Left ventricle myocardium inferior (tissue), 1 donor: ENCODE measurements around the gene ABHD12. TPM values are rescaled to one million over a fixed set of nuclear protein-coding genes. Genes with fewer than 3 reads are reported as not detected.
A peak's percentile ranks its signal among the peaks of the same experiment; 100 is the strongest.

ENCODE experiments used
- DNase-seq: peaks from one replicate; pipeline ENCODE4 v3.0.0-alpha.2; 2020
- H3K27ac ChIP-seq: fragments of 200-600 bp; replicated peaks from 2 replicates; pipeline ENCODE4 v1.8.0; 2021
- H3K27me3 ChIP-seq: fragments of 200-600 bp; 2 replicates; pipeline ENCODE4 v1.8.0; 2021; ENCODE audit warnings: low read depth
- H3K36me3 ChIP-seq: fragments of 200-600 bp; 2 replicates; pipeline ENCODE4 v1.8.0; 2021
- H3K4me1 ChIP-seq: fragments of 200-600 bp; 2 replicates; pipeline ENCODE4 v1.8.0; 2021
- H3K4me3 ChIP-seq: fragments of 200-600 bp; 2 replicates; pipeline ENCODE4 v1.8.0; 2021; ENCODE audit warnings: mild to moderate bottlenecking, moderate library complexity
- H3K9me3 ChIP-seq: fragments of 200-600 bp; replicated peaks from 2 replicates; pipeline ENCODE4 v1.8.0; 2021
- intact Hi-C: fragments of 100-400 bp; cut with micrococcal nuclease; formaldehyde crosslinking; loops from one replicate; pipeline ENCODE4 v1.11.0; 2022
- total RNA-seq: library from RNA; stranded (reverse); fragmentation: NEBNext Ultra II Directional; extraction: Animal tissue kit (Norgen Biotek cat#: 25700); gene quantifications from one replicate; pipeline ENCODE4 v1.2.1, GENCODE V29; 2021
- TF ChIP-seq, protein P1 (sequence below): fragments of 200-600 bp; IDR thresholded peaks from 2 replicates; pipeline ENCODE4 v1.8.0; 2021; ENCODE audit warnings: antibody characterized with exemption, mild to moderate bottlenecking, borderline replicate concordance
- donor health status: DM: no; HTN: yes; CAD: no; lungs with severe emphysema.

The ABHD12 gene
- total RNA-seq, 1 donor from 2014 or later: 23.2 TPM

DNA sequence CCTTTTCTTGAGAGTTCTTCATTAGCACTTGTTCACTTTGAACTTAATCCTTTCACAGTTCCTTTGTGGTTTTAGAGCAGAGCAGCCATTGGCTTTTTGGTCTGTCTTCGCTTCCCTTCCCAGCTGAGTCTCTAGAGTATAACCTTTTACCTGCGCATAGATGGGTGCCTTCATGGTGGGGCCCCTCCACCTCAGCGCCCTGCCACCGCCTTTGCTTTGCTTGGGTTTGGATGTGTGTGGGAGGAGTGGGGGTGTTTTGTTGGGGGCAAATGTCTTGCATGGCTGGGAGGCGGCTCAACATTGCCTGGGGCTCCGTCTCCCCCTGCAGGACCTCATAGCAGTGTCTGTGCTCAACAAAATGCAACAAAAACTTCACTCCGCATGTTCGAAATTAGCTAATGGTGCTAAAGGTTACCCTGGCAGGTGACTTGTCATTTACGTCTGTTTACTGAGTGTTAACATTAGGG is 130.8 kb downstream of the ABHD12 start:
- peaks cover 52% of the 10 kb centered on the region for H3K4me1 ChIP-seq
- no peak for DNase-seq
- intact Hi-C loops: no loop called here
- no peak overlapping the region for H3K4me3 ChIP-seq
- no peak overlapping the region for H3K27ac ChIP-seq
- H3K36me3 ChIP-seq: peaks cover 47% of the 10 kb centered on the region
- no peaks in the 10 kb centered on the region for H3K27me3 ChIP-seq
- H3K9me3 ChIP-seq: no peaks in the 10 kb centered on the region
- TF ChIP-seq, protein P1, sequence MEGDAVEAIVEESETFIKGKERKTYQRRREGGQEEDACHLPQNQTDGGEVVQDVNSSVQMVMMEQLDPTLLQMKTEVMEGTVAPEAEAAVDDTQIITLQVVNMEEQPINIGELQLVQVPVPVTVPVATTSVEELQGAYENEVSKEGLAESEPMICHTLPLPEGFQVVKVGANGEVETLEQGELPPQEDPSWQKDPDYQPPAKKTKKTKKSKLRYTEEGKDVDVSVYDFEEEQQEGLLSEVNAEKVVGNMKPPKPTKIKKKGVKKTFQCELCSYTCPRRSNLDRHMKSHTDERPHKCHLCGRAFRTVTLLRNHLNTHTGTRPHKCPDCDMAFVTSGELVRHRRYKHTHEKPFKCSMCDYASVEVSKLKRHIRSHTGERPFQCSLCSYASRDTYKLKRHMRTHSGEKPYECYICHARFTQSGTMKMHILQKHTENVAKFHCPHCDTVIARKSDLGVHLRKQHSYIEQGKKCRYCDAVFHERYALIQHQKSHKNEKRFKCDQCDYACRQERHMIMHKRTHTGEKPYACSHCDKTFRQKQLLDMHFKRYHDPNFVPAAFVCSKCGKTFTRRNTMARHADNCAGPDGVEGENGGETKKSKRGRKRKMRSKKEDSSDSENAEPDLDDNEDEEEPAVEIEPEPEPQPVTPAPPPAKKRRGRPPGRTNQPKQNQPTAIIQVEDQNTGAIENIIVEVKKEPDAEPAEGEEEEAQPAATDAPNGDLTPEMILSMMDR: no peak

DNA sequence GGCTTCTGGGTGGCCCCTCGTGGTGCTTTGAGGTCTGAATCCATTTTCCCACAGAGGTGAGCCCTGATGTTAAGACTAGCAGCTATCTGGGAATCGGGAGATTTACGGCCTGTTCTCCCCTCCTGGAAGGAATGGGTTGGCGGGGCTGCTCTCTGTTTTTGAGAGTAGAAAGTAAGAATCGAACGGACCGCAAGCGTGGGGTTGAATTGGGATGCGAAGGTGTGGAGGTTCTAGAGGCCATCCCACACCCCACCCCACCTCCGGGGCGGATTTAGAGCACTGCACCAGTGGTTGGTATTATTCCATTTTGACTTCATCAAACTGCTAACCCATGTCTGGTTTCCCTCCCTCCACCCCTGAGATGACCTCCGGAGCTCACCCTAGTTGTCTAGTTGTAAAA is 131.3 kb downstream of the ABHD12 start:
- Histone ChIP-seq H3K27me3 (no peaks in the 10 kb centered on the region), H3K4me3 (no peak overlapping the region), H3K27ac (no peak overlapping the region), H3K9me3 (no peaks in the 10 kb centered on the region), H3K4me1 (peaks cover 55% of the 10 kb centered on the region), H3K36me3 (peaks cover 47% of the 10 kb centered on the region)
- TF ChIP-seq, protein P1: no peak
- DNase-seq: no peak
- intact Hi-C loops: no loop called here

DNA sequence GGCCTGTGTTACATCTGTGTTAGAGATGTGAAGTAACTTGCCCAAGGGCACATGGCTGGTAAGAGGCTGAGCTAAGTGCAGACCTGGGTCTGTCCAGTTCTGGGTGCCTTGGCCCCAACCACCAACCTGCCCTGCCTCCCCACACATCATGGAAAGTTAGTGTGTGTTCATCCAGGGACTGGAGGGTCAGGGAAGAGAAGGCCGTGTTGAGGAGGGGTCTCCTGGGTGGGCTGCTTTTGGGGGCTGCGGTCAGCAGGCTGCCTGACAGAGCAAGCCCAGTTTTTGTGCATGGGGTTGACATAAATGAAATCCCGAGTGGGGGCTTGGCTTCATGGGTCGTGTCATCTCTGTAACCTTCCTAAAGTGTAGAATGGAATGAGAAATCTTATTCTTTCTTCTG is 131.8 kb downstream of the ABHD12 start:
- peaks cover 47% of the 10 kb centered on the region for H3K36me3 ChIP-seq
- H3K9me3 ChIP-seq: no peaks in the 10 kb centered on the region
- TF ChIP-seq, protein P1: no peak
- intact Hi-C loops: no loop called here
- no peak overlapping the region for H3K4me3 ChIP-seq
- no peaks in the 10 kb centered on the region for H3K27me3 ChIP-seq
- H3K4me1 ChIP-seq: peaks cover 57% of the 10 kb centered on the region
- DNase-seq: no peak
- peak overlapping the region; percentile 97 for H3K27ac ChIP-seq

DNA sequence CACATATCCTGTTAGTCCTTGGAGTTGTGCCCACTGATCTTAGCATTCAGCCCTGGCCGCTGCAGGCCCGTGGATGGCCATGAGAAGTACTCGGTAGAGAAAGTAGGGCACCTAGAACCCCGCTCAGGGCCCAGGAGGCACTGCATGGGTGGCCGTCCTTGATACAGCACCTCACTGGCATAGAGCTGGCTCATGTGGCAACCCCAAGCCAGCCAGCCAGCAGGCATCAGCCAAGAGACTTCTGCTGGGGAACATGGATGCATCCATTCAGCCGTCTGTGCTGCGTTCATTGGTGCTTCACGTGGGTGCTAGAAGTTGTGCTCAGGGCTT is 132.2 kb downstream of the ABHD12 start:
- intact Hi-C loops: no loop called here
- TF ChIP-seq, protein P1: no peak
- Histone ChIP-seq H3K27ac (peak overlapping the region; percentile 97), H3K36me3 (peaks cover 47% of the 10 kb centered on the region), H3K27me3 (no peaks in the 10 kb centered on the region), H3K4me1 (peaks cover 61% of the 10 kb centered on the region), H3K9me3 (no peaks in the 10 kb centered on the region), H3K4me3 (no peak overlapping the region)
- no peak for DNase-seq

DNA sequence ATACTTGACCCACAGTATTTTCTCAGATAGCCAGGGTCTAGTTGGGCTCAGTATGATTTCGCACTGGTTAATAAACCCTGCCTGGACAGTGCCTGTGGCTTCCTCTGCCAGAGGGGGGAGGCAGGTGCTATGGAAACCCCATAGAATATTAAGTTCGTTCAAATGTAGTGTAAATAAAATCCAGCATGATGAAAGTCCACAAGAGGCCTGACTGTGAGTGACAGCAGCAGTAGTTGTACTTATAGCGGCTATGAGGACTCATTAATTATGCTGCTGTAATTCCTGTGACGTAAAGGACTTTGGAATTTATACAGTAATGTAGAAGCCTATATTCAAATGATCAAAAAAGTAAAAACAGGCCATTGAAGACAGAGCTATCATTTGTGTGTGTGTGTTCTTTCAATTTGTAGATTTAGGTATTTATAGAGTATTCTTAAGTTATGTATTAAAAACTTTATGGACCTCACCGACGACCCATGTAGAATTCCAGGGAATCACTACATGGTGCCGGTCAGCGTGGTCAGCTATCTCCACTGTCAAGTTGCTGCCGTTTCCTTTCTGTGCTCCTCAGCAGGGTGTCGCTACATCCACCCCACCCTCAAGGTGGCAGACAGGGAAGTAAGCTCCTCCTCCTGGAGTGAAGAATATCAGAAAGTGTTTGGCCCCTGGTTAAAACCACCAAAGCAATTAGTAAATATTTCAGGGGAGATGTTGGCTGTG is 132.7 kb downstream of the ABHD12 start:
- TF ChIP-seq, protein P1: no peak
- H3K27me3 ChIP-seq: no peaks in the 10 kb centered on the region
- peaks cover 66% of the 10 kb centered on the region for H3K4me1 ChIP-seq
- peak overlapping the region; percentile 97 for H3K27ac ChIP-seq
- intact Hi-C loops: no loop called here
- H3K9me3 ChIP-seq: no peaks in the 10 kb centered on the region
- no peak for DNase-seq
- peaks cover 47% of the 10 kb centered on the region for H3K36me3 ChIP-seq
- no peak overlapping the region for H3K4me3 ChIP-seq
